Amygdala (tissue), 56 donors: ENCODE results near the gene GPR179.

ENCODE experiments used
- DNase-seq, 56 donors: peaks; one replicate each; lab custom pipeline; 2025; lab: John Stamatoyannopoulos, UW

Gene GPR179

GRCh38 chr17:38343608-38344419 lies at the start of gene GPR179:
GPR179 (minus strand) TSS chr17:38343956; CDS start chr17:38343789, 167 bp downstream.
- DNase-seq, result peak in 3 of 56 donors; percentile 26 to 42 (median 28)

GRCh38 chr17:38379448-38379847 lies 35.7 kb upstream of the GPR179 start:
- no peak for DNase-seq

- DNase-seq, result no peak
Observed at GRCh38 chr17:38369124-38369886, 25.5 kb upstream of the GPR179 start.

GRCh38 chr17:38364741-38365140 lies 21.0 kb upstream of the GPR179 start:
- DNase-seq, result no peak

GRCh38 chr17:38363016-38363415 lies 19.3 kb upstream of the GPR179 start:
- DNase-seq, result no peak

GRCh38 chr17:38361694-38362465 lies 18.1 kb upstream of the GPR179 start:
- no peak for DNase-seq

GRCh38 chr17:38358586-38359513 lies 15.1 kb upstream of the GPR179 start:
- peak in 4 of 56 donors; percentile 6 to 33 (median 14) for DNase-seq

GRCh38 chr17:38357486-38358123 lies 13.8 kb upstream of the GPR179 start:
- no peak for DNase-seq

- DNase-seq, result no peak
Observed at GRCh38 chr17:38355251-38355650, 11.5 kb upstream of the GPR179 start.

GRCh38 chr17:38354466-38354865 lies 10.7 kb upstream of the GPR179 start:
- DNase-seq, result peak in 1 of 56 donors; percentile 12

GRCh38 chr17:38353668-38354067 lies 9.9 kb upstream of the GPR179 start:
- no peak for DNase-seq

GRCh38 chr17:38353086-38353604 lies 9.4 kb upstream of the GPR179 start:
- DNase-seq, result no peak

GRCh38 chr17:38352245-38353085 lies 8.7 kb upstream of the GPR179 start:
- DNase-seq, result peak in 8 of 56 donors; percentile 23 to 47 (median 30)

- peak; percentile 27 to 94 (median 84) for DNase-seq
Observed at GRCh38 chr17:38351412-38352222, 7.9 kb upstream of the GPR179 start, which contains the start of gene SOCS7. SOCS7 (plus strand) TSS chr17:38351844; CDS start chr17:38352053, 209 bp downstream.

- no peak for DNase-seq
Observed at GRCh38 chr17:38350035-38350434, 6.3 kb upstream of the GPR179 start.

- DNase-seq, result peak in 54 of 56 donors; percentile 16 to 92 (median 67)
Observed at GRCh38 chr17:38349097-38349730, 5.5 kb upstream of the GPR179 start.
